Measurements from ENCODE around the gene ART1.

GRCh38 chr11:3626250-3626960 lies 18.5 kb upstream of the ART1 start:
- TF ChIP-seq, protein P1, sequence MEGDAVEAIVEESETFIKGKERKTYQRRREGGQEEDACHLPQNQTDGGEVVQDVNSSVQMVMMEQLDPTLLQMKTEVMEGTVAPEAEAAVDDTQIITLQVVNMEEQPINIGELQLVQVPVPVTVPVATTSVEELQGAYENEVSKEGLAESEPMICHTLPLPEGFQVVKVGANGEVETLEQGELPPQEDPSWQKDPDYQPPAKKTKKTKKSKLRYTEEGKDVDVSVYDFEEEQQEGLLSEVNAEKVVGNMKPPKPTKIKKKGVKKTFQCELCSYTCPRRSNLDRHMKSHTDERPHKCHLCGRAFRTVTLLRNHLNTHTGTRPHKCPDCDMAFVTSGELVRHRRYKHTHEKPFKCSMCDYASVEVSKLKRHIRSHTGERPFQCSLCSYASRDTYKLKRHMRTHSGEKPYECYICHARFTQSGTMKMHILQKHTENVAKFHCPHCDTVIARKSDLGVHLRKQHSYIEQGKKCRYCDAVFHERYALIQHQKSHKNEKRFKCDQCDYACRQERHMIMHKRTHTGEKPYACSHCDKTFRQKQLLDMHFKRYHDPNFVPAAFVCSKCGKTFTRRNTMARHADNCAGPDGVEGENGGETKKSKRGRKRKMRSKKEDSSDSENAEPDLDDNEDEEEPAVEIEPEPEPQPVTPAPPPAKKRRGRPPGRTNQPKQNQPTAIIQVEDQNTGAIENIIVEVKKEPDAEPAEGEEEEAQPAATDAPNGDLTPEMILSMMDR (IDR thresholded peaks at IDR 0.05; ENCODE audit: low read depth, low read length, poor library complexity, severe bottlenecking): no peak
- TF ChIP-seq EZH2phosphoT487 (IDR thresholded peaks at IDR 0.05; ENCODE audit: borderline replicate concordance, low read length): no peak

Measured in DOHH2 (cell line).